ENCODE measurements around the gene GARRE1. TPM values are rescaled to one million over a fixed set of nuclear protein-coding genes. Genes with fewer than 3 reads are reported as not detected.

Gene GARRE1
- total RNA-seq, 2 experiments from 2014 or later, result 69.7 to 72.0 TPM

DNA sequence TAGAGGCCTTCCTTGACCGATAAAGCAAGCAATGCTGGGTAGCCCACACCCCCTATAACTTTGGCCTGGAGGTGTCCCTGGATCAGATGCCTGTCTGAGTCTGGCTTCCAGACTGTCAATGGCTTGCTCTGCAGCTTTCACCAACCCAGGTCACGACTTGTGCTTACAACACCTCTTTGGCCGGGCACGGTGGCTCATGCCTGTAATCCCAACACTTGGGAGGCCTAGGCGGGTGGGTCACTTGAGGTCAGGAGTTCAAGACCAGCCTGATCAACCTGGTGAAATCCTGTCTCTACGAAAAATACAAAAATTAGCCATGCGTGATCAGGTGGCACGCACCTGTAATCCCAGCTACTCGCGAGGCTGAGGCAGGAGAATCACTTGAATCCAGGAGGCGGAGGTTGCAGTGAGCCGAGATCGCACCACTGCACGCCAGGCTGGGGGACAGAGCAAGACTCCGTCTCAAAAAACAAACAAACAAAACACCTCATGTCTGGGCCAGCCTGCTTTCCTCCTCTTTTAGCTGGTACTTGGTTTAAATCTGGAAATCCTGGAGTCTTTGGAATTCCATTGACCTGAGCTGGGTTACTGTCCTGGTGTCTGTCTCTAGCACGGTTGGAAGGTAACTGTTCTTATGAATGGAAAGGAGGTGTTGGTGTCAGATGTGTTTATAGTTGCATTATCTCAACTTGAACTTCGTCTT is 10.3 kb upstream of the GARRE1 start:
- no peak overlapping the region for H3K27ac ChIP-seq (ENCODE audit: low read depth in 1 of 2, low read length in 2 of 2)
- DNase-seq, result no peak
- no peaks in the 10 kb centered on the region for H3K9me3 ChIP-seq (ENCODE audit: control insufficient read depth in 1 of 2, insufficient read depth in 1 of 2, low read length in 2 of 2)
- TF ChIP-seq, protein P1, sequence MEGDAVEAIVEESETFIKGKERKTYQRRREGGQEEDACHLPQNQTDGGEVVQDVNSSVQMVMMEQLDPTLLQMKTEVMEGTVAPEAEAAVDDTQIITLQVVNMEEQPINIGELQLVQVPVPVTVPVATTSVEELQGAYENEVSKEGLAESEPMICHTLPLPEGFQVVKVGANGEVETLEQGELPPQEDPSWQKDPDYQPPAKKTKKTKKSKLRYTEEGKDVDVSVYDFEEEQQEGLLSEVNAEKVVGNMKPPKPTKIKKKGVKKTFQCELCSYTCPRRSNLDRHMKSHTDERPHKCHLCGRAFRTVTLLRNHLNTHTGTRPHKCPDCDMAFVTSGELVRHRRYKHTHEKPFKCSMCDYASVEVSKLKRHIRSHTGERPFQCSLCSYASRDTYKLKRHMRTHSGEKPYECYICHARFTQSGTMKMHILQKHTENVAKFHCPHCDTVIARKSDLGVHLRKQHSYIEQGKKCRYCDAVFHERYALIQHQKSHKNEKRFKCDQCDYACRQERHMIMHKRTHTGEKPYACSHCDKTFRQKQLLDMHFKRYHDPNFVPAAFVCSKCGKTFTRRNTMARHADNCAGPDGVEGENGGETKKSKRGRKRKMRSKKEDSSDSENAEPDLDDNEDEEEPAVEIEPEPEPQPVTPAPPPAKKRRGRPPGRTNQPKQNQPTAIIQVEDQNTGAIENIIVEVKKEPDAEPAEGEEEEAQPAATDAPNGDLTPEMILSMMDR (IDR thresholded peaks at IDR 0.05), result no peak
- H3K4me3 ChIP-seq (ENCODE audit: low read length), result no peak overlapping the region
- intact Hi-C loops (cut with DNase I, micrococcal nuclease), result no loop called here
- Mint-ChIP-seq H3K36me3 (ENCODE audit: low read depth) (no peaks in the 10 kb centered on the region), H3K9me3 (no peaks in the 10 kb centered on the region), H3K27ac (no peak overlapping the region), H3K4me1 (ENCODE audit: low read depth) (peaks cover 5% of the 10 kb centered on the region), H3K4me3 (no peak overlapping the region), H3K27me3 (no peaks in the 10 kb centered on the region)
- ATAC-seq (ENCODE audit: poor library complexity), result no peak
- no peaks in the 10 kb centered on the region for H3K27me3 ChIP-seq (ENCODE audit: control insufficient read depth in 1 of 2, insufficient read depth in 2 of 2, low read length in 2 of 2)
- ChIA-PET CTCF (no interaction called here), POLR2A (no interaction called here)
- H3K36me3 ChIP-seq (ENCODE audit: insufficient read depth, low read length), result no peaks in the 10 kb centered on the region
- no peaks in the 10 kb centered on the region for H3K4me1 ChIP-seq (ENCODE audit: insufficient read depth, low read length)

DNA sequence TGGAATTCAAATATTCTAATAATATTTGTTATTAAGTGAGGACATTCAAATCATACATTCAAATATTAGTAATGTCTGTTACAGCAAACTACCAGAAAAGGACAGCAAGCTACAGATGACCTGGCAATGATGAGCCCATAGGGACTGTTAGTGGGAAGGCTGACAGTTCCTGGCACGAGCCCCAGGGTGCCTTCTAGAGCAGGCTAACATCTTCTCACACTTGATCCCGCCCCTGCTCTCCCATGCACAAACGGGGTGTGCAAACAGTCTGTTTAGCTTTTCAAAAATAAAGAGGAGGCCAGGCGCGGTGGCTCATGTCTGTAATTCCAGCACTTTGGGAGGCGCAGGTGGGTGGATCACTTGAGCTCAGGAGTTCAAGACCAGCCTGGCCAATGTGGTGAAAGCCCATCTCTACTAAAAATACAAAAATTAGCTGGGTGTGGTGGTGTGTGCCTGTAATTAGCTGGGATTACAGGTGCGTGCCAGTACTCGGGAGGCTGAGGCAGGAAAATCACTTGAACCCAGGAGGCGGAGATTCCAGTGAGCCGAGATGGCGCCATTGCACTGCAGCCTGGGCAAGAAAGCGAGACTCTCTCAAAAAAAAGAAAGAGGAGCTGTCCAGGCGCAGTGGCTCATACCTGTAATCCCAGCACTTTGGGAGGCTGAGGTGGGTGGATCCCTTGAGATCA is 9.6 kb upstream of the GARRE1 start:
- Histone ChIP-seq H3K4me3 (ENCODE audit: low read length) (no peak overlapping the region), H3K36me3 (ENCODE audit: insufficient read depth, low read length) (no peaks in the 10 kb centered on the region), H3K27ac (ENCODE audit: low read depth in 1 of 2, low read length in 2 of 2) (no peak overlapping the region), H3K9me3 (ENCODE audit: control insufficient read depth in 1 of 2, insufficient read depth in 1 of 2, low read length in 2 of 2) (no peaks in the 10 kb centered on the region), H3K27me3 (ENCODE audit: control insufficient read depth in 1 of 2, insufficient read depth in 2 of 2, low read length in 2 of 2) (no peaks in the 10 kb centered on the region), H3K4me1 (ENCODE audit: insufficient read depth, low read length) (no peaks in the 10 kb centered on the region)
- ATAC-seq (ENCODE audit: poor library complexity) (no peak), DNase-seq (no peak)
- intact Hi-C loops (cut with DNase I, micrococcal nuclease), result no loop called here
- Mint-ChIP-seq H3K36me3 (ENCODE audit: low read depth) (no peaks in the 10 kb centered on the region), H3K27me3 (no peaks in the 10 kb centered on the region), H3K27ac (no peak overlapping the region), H3K4me1 (ENCODE audit: low read depth) (peaks cover 5% of the 10 kb centered on the region), H3K4me3 (no peak overlapping the region), H3K9me3 (no peaks in the 10 kb centered on the region)
- TF ChIP-seq, protein P1 (IDR thresholded peaks at IDR 0.05), result no peak
- ChIA-PET CTCF (no interaction called here), POLR2A (interaction anchor here (0.6 kb wide), 1 partner anchor 42 kb away, joined by 3 read pairs; no protein-coding TSS in a partner anchor)

DNA sequence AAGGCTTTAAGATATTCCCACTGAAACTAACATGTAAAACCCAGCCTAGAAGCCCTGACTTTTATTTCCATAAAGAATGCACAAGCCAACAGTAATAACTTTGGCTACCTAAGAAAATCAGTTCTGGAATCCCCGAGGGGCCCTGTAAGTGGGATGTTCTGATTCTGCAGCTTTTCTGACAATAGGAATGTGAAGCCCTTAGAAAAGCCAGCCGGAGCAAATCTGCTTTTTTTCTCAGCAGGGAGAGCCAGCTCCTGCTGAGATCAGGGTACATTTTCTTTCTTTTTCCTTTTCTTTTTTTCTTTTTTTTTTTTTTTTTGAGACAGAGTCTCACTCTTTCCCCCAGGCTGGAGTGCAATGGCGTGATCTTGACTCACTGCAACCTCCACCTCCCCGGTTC is 8.0 kb upstream of the GARRE1 start:
- ChIA-PET CTCF (interaction anchor here (0.7 kb wide), 1 partner anchor 24 kb away, joined by 3 read pairs; no protein-coding TSS in a partner anchor), POLR2A (no interaction called here)
- H3K27ac ChIP-seq (ENCODE audit: low read depth in 1 of 2, low read length in 2 of 2), result no peak overlapping the region
- H3K4me1 ChIP-seq (ENCODE audit: insufficient read depth, low read length), result no peaks in the 10 kb centered on the region
- Mint-ChIP-seq H3K4me1 (ENCODE audit: low read depth) (peaks cover 4% of the 10 kb centered on the region), H3K27me3 (no peaks in the 10 kb centered on the region), H3K9me3 (no peaks in the 10 kb centered on the region), H3K4me3 (no peak overlapping the region), H3K27ac (no peak overlapping the region), H3K36me3 (ENCODE audit: low read depth) (no peaks in the 10 kb centered on the region)
- no peak for DNase-seq
- H3K9me3 ChIP-seq (ENCODE audit: control insufficient read depth in 1 of 2, insufficient read depth in 1 of 2, low read length in 2 of 2), result no peaks in the 10 kb centered on the region
- TF ChIP-seq, protein P1 (IDR thresholded peaks at IDR 0.05), result no peak
- H3K4me3 ChIP-seq (ENCODE audit: low read length), result no peak overlapping the region
- ATAC-seq (ENCODE audit: poor library complexity), result no peak
- H3K27me3 ChIP-seq (ENCODE audit: control insufficient read depth in 1 of 2, insufficient read depth in 2 of 2, low read length in 2 of 2), result no peaks in the 10 kb centered on the region
- intact Hi-C loops (cut with DNase I, micrococcal nuclease), result no loop called here
- H3K36me3 ChIP-seq (ENCODE audit: insufficient read depth, low read length), result no peaks in the 10 kb centered on the region

All from CD4-positive, alpha-beta T cell (primary cell).